Cardiac muscle cell (in vitro differentiated cells and primary cell): ENCODE data around the gene ADAMTS12. TPM values are rescaled to one million over a fixed set of nuclear protein-coding genes. Genes with fewer than 3 reads are reported as not detected.

Experiments used
- DNase-seq, 2 donors: peaks; one replicate each; pipeline versions ENCODE4 v3.0.0 to v3.0.0-alpha.2; 2010 to 2017; ENCODE audit warnings: low read depth in 1 of 2, low spot score in 1 of 2
- H3K27ac ChIP-seq: fragments of 200-600 bp; sonication (generic); 2 replicates; pipeline ENCODE4 v1.5.1; 2016
- H3K27me3 ChIP-seq: fragments of 200-600 bp; sonication (generic); 2 replicates; pipeline ENCODE4 v1.6.0; 2016; ENCODE audit warnings: control low read depth
- H3K36me3 ChIP-seq: fragments of 200-600 bp; sonication (generic); 2 replicates; pipeline ENCODE4 v1.5.1; 2016; ENCODE audit warnings: control low read depth
- H3K4me1 ChIP-seq: fragments of 200-600 bp; sonication (generic); 2 replicates; pipeline ENCODE4 v1.8.1; 2017; ENCODE audit warnings: low read depth, mild to moderate bottlenecking, mixed run types
- H3K4me3 ChIP-seq: fragments of 200-600 bp; sonication (generic); 2 replicates; pipeline ENCODE4 v1.5.1; 2016; ENCODE audit warnings: mild to moderate bottlenecking
- H3K9me3 ChIP-seq: fragments of 200-600 bp; sonication (generic); 2 replicates; pipeline ENCODE4 v1.5.1; 2017; ENCODE audit warnings: low read depth, mild to moderate bottlenecking, control low read depth
- polyA plus RNA-seq: library from polyadenylated mRNA; unstranded; fragments of >200 nt; fragmentation: Nextera tagmentation; extraction: Ambion mirVana; gene quantifications from 2 replicates; pipeline ENCODE4 v1.2.1, GENCODE V29; 2016
- total RNA-seq: library from RNA; depleted of rRNA; stranded (reverse); fragments of >200 nt; gene quantifications from 2 replicates; pipeline ENCODE4 v1.2.3, GENCODE V29; 2016
- TF ChIP-seq, protein P1 (sequence below): IDR thresholded peaks from 2 replicates; pipeline ENCODE4 v1.5.1; 2012; ENCODE audit warnings: low read depth, mild to moderate bottlenecking, low read length

Gene ADAMTS12
- total and polyA plus RNA-seq, 2 experiments from 2014 or later: 29.3 to 48.4 TPM

DNA sequence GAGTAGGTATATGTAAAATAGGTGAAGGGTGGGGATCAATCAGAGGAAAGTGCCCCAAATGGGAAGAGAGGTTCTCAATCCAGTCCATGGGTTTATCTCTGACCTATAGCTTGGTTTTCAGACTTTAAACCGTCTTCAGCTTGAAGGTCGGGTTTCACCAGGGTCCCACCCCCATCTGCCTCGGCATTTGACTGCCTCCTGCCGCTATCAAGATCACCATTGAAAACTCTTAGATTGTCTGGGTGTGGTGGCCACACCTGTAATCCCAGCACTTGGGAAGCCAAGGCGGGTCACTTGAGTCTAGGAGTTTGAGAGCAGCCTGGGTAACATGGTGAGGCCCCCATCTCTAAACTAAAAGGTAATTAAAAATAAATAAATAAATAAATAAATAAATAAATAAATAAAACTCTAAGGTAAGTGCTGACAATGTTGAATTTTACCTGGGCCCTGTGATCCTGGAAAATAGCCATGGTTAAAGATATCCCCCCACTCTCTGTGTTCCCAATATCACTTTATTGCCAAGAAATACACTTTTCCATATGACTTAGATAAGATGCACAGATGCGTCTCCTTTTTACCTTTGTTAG is 402.2 kb downstream of the ADAMTS12 start:
- Histone ChIP-seq H3K4me3 (no peak overlapping the region), H3K27ac (no peak overlapping the region), H3K36me3 (no peaks in the 10 kb centered on the region), H3K4me1 (no peaks in the 10 kb centered on the region), H3K27me3 (no peaks in the 10 kb centered on the region), H3K9me3 (no peaks in the 10 kb centered on the region)
- no peak for DNase-seq
- TF ChIP-seq, protein P1, sequence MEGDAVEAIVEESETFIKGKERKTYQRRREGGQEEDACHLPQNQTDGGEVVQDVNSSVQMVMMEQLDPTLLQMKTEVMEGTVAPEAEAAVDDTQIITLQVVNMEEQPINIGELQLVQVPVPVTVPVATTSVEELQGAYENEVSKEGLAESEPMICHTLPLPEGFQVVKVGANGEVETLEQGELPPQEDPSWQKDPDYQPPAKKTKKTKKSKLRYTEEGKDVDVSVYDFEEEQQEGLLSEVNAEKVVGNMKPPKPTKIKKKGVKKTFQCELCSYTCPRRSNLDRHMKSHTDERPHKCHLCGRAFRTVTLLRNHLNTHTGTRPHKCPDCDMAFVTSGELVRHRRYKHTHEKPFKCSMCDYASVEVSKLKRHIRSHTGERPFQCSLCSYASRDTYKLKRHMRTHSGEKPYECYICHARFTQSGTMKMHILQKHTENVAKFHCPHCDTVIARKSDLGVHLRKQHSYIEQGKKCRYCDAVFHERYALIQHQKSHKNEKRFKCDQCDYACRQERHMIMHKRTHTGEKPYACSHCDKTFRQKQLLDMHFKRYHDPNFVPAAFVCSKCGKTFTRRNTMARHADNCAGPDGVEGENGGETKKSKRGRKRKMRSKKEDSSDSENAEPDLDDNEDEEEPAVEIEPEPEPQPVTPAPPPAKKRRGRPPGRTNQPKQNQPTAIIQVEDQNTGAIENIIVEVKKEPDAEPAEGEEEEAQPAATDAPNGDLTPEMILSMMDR: no peak

DNA sequence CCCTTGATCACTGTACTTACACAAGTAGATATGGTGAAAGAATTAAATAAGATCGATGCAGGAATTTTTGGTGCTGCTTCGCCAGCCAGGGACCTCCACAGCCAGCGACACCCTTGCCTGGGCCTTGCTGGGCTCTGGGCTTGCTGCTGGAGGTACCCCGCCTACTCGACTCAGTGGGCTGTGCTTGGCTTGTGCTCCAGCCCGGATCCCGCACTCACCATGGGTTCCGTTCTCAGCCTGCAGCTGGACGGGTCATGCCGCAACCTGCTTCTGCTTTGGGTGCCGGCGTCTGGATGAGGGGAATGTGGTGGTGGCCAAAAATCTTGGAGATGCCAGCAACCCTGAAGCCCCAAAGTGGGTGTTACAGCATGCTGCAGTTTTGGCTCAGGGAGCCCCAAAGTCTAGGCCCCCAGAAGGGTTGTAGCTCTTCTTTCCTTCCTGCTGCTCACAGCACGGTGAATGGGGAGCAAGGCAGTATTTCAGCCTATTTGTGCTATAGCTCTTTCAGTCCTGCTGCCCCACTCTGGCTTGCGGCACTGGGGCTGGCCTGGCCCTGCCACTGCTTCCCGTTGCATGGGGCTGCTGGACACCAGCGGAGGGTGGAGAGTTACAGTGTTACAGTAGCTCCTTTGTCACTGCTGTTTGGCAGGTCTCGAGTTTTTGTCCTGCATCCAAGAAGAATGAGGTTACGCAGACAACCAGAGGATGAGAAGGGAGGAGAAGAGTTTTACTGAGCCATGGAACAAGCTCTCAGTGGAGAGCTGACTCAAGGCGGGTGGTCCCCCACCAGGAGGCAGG is 403.0 kb downstream of the ADAMTS12 start:
- Histone ChIP-seq H3K4me3 (no peak overlapping the region), H3K27ac (no peak overlapping the region)

DNA sequence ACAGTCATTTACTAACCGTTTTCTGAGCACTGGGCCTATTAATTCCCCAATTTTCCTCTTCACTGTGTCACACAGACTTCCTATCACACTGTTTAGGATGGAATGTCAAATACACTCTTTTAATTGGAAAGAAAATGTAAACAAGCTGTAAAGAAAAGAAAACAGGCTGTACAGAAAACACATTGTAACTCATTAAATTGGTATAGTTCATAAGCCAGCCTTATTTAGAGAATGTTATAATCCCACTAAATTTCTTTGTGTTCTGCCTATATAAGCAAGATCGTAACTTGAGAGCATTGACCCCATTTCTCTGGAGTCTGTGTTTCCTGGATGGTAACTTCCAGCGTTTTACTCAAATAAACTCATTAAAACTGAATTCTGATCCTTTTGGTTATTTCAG is 404.6 kb downstream of the ADAMTS12 start:
- no peak overlapping the region for H3K4me3 ChIP-seq

More for the DNA sequence above, 403.0 kb downstream of the ADAMTS12 start:
- TF ChIP-seq, protein P1: no peak
- Histone ChIP-seq H3K27me3 (no peaks in the 10 kb centered on the region), H3K4me1 (no peaks in the 10 kb centered on the region), H3K9me3 (no peaks in the 10 kb centered on the region), H3K36me3 (no peaks in the 10 kb centered on the region)
- DNase-seq: no peak

DNA sequence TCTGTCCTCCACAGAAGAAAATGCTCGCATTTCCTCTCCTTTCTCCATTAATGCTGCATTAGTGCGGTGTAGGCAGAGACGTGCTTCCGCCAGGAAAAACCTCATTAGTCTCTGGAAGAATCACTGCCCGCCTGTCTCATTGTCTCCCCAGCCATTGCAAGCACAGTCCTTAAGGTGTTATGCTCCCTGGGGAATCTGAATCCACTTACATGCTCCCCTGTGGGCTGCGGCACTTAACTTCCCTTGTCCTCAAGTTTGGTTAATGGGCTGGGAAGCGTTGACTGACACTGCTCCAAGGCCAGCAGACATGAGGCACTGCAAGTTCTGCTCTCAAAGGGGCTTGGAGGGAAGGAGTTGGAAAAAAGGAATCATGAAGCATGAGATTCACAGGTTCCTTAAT is 409.5 kb downstream of the ADAMTS12 start:
- DNase-seq: peak in 1 of 2 donors; percentile 6
- TF ChIP-seq, protein P1: no peak
- no peak overlapping the region for H3K27ac ChIP-seq
- no peaks in the 10 kb centered on the region for H3K4me1 ChIP-seq
- H3K4me3 ChIP-seq: no peak overlapping the region
- H3K9me3 ChIP-seq: no peaks in the 10 kb centered on the region
- no peaks in the 10 kb centered on the region for H3K27me3 ChIP-seq
- no peaks in the 10 kb centered on the region for H3K36me3 ChIP-seq

More for the DNA sequence above, 404.6 kb downstream of the ADAMTS12 start:
- Histone ChIP-seq H3K9me3 (no peaks in the 10 kb centered on the region), H3K4me1 (no peaks in the 10 kb centered on the region), H3K27me3 (no peaks in the 10 kb centered on the region), H3K36me3 (no peaks in the 10 kb centered on the region), H3K27ac (no peak overlapping the region)
- DNase-seq: no peak
- TF ChIP-seq, protein P1: no peak

DNA sequence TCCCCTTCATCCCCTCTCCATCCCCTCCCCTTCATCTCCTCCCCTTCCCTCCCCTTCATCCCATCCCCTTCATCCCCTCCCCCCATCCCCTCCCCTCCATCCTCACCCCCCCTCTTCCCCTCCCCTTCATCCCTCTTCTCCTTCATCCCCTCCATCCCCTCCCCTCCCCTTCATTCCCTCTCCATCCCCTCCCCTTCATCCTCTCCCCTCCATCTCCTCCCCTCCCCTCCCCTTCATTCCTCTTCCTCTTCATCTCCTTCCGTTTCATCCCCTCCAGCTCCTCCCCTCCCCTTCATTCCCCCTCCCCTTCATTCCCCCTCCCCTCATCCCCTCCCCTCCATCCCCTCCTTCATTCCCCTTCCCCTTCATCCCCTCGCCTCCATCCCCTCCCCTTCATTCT is 410.9 kb downstream of the ADAMTS12 start:
- TF ChIP-seq, protein P1: no peak
- no peak overlapping the region for H3K4me3 ChIP-seq

More for the DNA sequence above, 410.9 kb downstream of the ADAMTS12 start:
- no peaks in the 10 kb centered on the region for H3K9me3 ChIP-seq
- no peak overlapping the region for H3K27ac ChIP-seq
- H3K4me1 ChIP-seq: no peaks in the 10 kb centered on the region
- H3K27me3 ChIP-seq: no peaks in the 10 kb centered on the region
- DNase-seq: no peak
- peaks cover 5% of the 10 kb centered on the region for H3K36me3 ChIP-seq
